ENCODE measurements around the gene ZNF335.
"Not testable (repeated sequence)": the region's sequence is repeated elsewhere in the genome, so short reads cannot be mapped to it uniquely, and the experiment has no call there.

The ZNF335 gene

GRCh38 chr20:46002008-46002407 lies 30.0 kb upstream of the ZNF335 start:
- DNase-seq (ENCODE audit: low read depth): no peak

- DNase-seq (ENCODE audit: low read depth): no peak
Measured at GRCh38 chr20:46001498-46001897, 29.5 kb upstream of the ZNF335 start.

- no peak for DNase-seq (ENCODE audit: low read depth)
Measured at GRCh38 chr20:46000262-46000996, 28.4 kb upstream of the ZNF335 start.

GRCh38 chr20:45999557-46000261 lies 27.7 kb upstream of the ZNF335 start:
- no peak for DNase-seq (ENCODE audit: low read depth)

GRCh38 chr20:45998761-45999160 lies 26.8 kb upstream of the ZNF335 start:
- DNase-seq (ENCODE audit: low read depth): no peak

- DNase-seq (ENCODE audit: low read depth): no peak
Measured at GRCh38 chr20:45998337-45998736, 26.3 kb upstream of the ZNF335 start.

GRCh38 chr20:45997187-45997586 lies 25.2 kb upstream of the ZNF335 start:
- no peak for DNase-seq (ENCODE audit: low read depth)

- DNase-seq (ENCODE audit: low read depth): not testable (repeated sequence)
Measured at GRCh38 chr20:45995495-45996097, 23.6 kb upstream of the ZNF335 start.

GRCh38 chr20:45994761-45995493 lies 22.9 kb upstream of the ZNF335 start:
- no peak for DNase-seq (ENCODE audit: low read depth)

GRCh38 chr20:45993197-45993951 lies 21.4 kb upstream of the ZNF335 start:
- no peak for DNase-seq (ENCODE audit: low read depth)

- DNase-seq (ENCODE audit: low read depth): no peak
Measured at GRCh38 chr20:45991616-45992015, 19.6 kb upstream of the ZNF335 start.

- not testable (repeated sequence) for DNase-seq (ENCODE audit: low read depth)
Measured at GRCh38 chr20:45988830-45989229, 16.8 kb upstream of the ZNF335 start.

- peak; percentile 61 for DNase-seq (ENCODE audit: low read depth)
Measured at GRCh38 chr20:45987108-45987780, 15.2 kb upstream of the ZNF335 start.

GRCh38 chr20:45985573-45985972 lies 13.6 kb upstream of the ZNF335 start:
- DNase-seq (ENCODE audit: low read depth): no peak

GRCh38 chr20:45983279-45983743 lies 11.3 kb upstream of the ZNF335 start:
- no peak for DNase-seq (ENCODE audit: low read depth)

GRCh38 chr20:45981261-45981660 lies 9.3 kb upstream of the ZNF335 start:
- no peak for DNase-seq (ENCODE audit: low read depth)

- DNase-seq (ENCODE audit: low read depth): no peak
Measured at GRCh38 chr20:45976086-45976485, 4.1 kb upstream of the ZNF335 start.

- no peak for DNase-seq (ENCODE audit: low read depth)
Measured at GRCh38 chr20:45975686-45976085, 3.7 kb upstream of the ZNF335 start.

GRCh38 chr20:45974896-45975565 lies 3.0 kb upstream of the ZNF335 start:
- DNase-seq (ENCODE audit: low read depth): no peak

GRCh38 chr20:45972500-45973183 lies 639 bp upstream of the ZNF335 start:
- no peak for DNase-seq (ENCODE audit: low read depth)

All from activated T-cell treated with anti-CD3 and anti-CD28 coated beads for 24 hours (primary cell).